Measurements from ENCODE around the gene TSEN2.

Gene TSEN2

GRCh38 chr3:12489368-12489767, 5.1 kb downstream of the TSEN2 start:
- Histone ChIP-seq H3K36me3 (ENCODE audit: insufficient read depth, low read length) (peaks cover 13% of the 10 kb centered on the region), H3K27ac (ENCODE audit: low read depth, low read length) (no peak overlapping the region), H3K4me1 (ENCODE audit: insufficient read depth, low read length) (peaks cover 7% of the 10 kb centered on the region), H3K4me3 (ENCODE audit: low read depth in 1 of 2, low read length in 2 of 2) (no peak overlapping the region), H3K9ac (ENCODE audit: low read length) (no peak overlapping the region), H3K9me3 (ENCODE audit: low read length) (no peaks in the 10 kb centered on the region), H3K27me3 (ENCODE audit: control insufficient read depth in 1 of 2, insufficient read depth in 2 of 2, low read length in 2 of 2) (no peaks in the 10 kb centered on the region)

GRCh38 chr3:12489832-12490231, 5.6 kb downstream of the TSEN2 start:
- H3K9ac ChIP-seq (ENCODE audit: low read length) = no peak overlapping the region
- H3K4me3 ChIP-seq (ENCODE audit: low read depth in 1 of 2, low read length in 2 of 2) = no peak overlapping the region
- H3K36me3 ChIP-seq (ENCODE audit: insufficient read depth, low read length) = peaks cover 13% of the 10 kb centered on the region
- peaks cover 7% of the 10 kb centered on the region for H3K4me1 ChIP-seq (ENCODE audit: insufficient read depth, low read length)
- H3K27me3 ChIP-seq (ENCODE audit: control insufficient read depth in 1 of 2, insufficient read depth in 2 of 2, low read length in 2 of 2) = no peaks in the 10 kb centered on the region
- no peak overlapping the region for H3K27ac ChIP-seq (ENCODE audit: low read depth, low read length)
- H3K9me3 ChIP-seq (ENCODE audit: low read length) = no peaks in the 10 kb centered on the region

DNA sequence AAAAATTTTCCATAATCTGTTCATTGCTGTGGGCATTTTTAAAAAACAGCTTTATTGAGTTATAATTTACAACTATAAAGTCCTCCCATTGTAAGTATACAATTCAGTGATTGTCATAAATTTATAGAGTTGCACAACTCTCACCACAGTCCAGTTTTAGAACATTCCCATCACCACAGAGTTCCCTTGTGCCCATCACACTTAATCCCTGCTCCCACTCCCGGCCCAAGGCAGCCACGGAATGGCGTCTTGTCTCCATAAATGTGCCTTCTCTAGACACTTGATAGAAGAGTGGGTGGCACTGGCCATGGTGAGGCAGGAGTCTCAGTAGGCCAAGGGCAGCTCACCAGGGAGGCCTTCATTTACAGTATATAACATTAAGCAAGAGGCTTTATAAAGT, 6.3 kb downstream of the TSEN2 start:
- Histone ChIP-seq H3K4me1 (ENCODE audit: insufficient read depth, low read length) (peaks cover under 1% of the 10 kb centered on the region), H3K4me3 (ENCODE audit: low read depth in 1 of 2, low read length in 2 of 2) (no peak overlapping the region), H3K27me3 (ENCODE audit: control insufficient read depth in 1 of 2, insufficient read depth in 2 of 2, low read length in 2 of 2) (no peaks in the 10 kb centered on the region), H3K9ac (ENCODE audit: low read length) (no peak overlapping the region), H3K9me3 (ENCODE audit: low read length) (no peaks in the 10 kb centered on the region), H3K27ac (ENCODE audit: low read depth, low read length) (no peak overlapping the region), H3K36me3 (ENCODE audit: insufficient read depth, low read length) (peaks cover 17% of the 10 kb centered on the region)

DNA sequence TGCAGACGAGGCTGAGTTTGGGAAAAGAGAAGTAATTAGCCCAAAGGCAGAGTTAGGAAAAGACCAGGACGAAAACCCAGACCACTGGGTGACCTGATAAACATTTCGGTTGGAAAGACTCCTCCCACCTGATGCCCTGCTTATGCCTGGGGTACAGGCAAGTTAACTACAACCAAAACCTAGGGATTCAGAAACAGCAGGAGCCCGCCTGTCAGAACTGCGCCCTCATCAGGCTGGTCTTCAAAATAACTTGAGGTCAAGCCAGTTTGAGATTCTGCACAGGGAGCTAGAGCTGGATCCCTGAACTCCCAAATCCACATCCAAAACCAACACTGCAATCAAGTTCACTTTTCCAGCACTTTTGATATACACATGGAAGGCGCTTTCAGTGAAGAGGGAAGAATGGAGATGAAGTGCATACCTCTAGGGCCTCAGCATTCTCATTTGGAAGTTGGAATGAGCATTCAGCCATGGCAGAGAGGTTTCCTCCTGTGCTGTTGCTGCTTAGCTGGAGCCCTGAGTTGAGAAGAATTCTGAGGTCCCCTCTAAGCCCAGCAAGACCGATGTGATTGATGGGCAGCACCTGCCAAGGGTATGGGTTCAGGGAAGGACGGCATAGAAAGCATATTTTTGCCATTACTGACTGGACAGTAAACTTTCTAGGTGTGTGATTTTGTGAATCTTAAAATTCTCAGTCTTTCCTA, 11.6 kb downstream of the TSEN2 start:
- H3K36me3 ChIP-seq (ENCODE audit: insufficient read depth, low read length) = peaks cover 63% of the 10 kb centered on the region
- no peak overlapping the region for H3K9ac ChIP-seq (ENCODE audit: low read length)
- H3K27ac ChIP-seq (ENCODE audit: low read depth, low read length) = no peak overlapping the region
- no peaks in the 10 kb centered on the region for H3K4me1 ChIP-seq (ENCODE audit: insufficient read depth, low read length)
- no peak overlapping the region for H3K4me3 ChIP-seq (ENCODE audit: low read depth in 1 of 2, low read length in 2 of 2)
- H3K27me3 ChIP-seq (ENCODE audit: control insufficient read depth in 1 of 2, insufficient read depth in 2 of 2, low read length in 2 of 2) = no peaks in the 10 kb centered on the region
- no peaks in the 10 kb centered on the region for H3K9me3 ChIP-seq (ENCODE audit: low read length)

DNA sequence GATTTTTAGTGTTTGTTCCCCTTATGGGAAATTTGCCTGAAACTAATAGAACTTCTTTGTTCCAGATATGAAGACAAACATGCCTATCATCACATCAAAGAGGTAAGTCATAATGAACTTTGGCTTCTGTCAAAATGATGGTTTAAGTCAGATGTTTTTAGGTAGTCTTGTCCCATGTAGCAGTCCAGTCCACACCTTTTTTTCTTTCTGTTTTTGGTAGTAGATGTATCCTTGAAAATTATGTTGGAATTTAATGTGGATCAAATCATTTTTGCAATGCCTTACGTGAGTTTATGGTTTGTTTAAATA, 12.1 kb downstream of the TSEN2 start:
- Histone ChIP-seq H3K4me1 (ENCODE audit: insufficient read depth, low read length) (no peaks in the 10 kb centered on the region), H3K36me3 (ENCODE audit: insufficient read depth, low read length) (peaks cover 67% of the 10 kb centered on the region), H3K27ac (ENCODE audit: low read depth, low read length) (no peak overlapping the region)

DNA sequence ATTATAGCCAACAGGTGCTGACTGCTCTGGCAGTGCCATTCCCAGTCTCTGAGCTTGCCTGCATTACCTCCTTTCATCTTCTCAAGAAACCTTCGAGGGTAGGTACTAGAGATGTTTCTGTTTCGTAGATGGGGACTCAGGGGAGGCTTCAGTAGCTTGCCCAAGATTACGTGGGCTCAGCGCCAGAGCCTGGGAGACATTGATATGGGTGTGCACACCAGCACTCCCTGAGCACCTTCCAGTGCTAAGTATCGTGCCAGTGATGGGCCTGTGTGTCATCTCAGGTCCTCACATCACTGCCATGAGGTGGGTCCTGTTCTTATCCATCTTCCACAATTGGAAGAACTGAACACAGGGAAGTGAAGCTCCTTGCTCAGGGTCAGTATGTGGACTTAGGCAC, 15.2 kb downstream of the TSEN2 start:
- Histone ChIP-seq H3K27ac (ENCODE audit: low read depth, low read length) (no peak overlapping the region), H3K4me3 (ENCODE audit: low read depth in 1 of 2, low read length in 2 of 2) (no peak overlapping the region), H3K27me3 (ENCODE audit: control insufficient read depth in 1 of 2, insufficient read depth in 2 of 2, low read length in 2 of 2) (no peaks in the 10 kb centered on the region), H3K9ac (ENCODE audit: low read length) (no peak overlapping the region), H3K36me3 (ENCODE audit: insufficient read depth, low read length) (peaks cover 74% of the 10 kb centered on the region), H3K4me1 (ENCODE audit: insufficient read depth, low read length) (no peaks in the 10 kb centered on the region), H3K9me3 (ENCODE audit: low read length) (no peaks in the 10 kb centered on the region)

More for the DNA sequence above, 12.1 kb downstream of the TSEN2 start:
- H3K9ac ChIP-seq (ENCODE audit: low read length) = no peak overlapping the region
- no peak overlapping the region for H3K4me3 ChIP-seq (ENCODE audit: low read depth in 1 of 2, low read length in 2 of 2)
- H3K9me3 ChIP-seq (ENCODE audit: low read length) = no peaks in the 10 kb centered on the region
- no peaks in the 10 kb centered on the region for H3K27me3 ChIP-seq (ENCODE audit: control insufficient read depth in 1 of 2, insufficient read depth in 2 of 2, low read length in 2 of 2)

GRCh38 chr3:12501360-12502020, 17.2 kb downstream of the TSEN2 start:
- no peaks in the 10 kb centered on the region for H3K9me3 ChIP-seq (ENCODE audit: low read length)
- H3K27me3 ChIP-seq (ENCODE audit: control insufficient read depth in 1 of 2, insufficient read depth in 2 of 2, low read length in 2 of 2) = no peaks in the 10 kb centered on the region
- no peak overlapping the region for H3K4me3 ChIP-seq (ENCODE audit: low read depth in 1 of 2, low read length in 2 of 2)
- no peak overlapping the region for H3K9ac ChIP-seq (ENCODE audit: low read length)
- no peaks in the 10 kb centered on the region for H3K4me1 ChIP-seq (ENCODE audit: insufficient read depth, low read length)
- no peak overlapping the region for H3K27ac ChIP-seq (ENCODE audit: low read depth, low read length)
- H3K36me3 ChIP-seq (ENCODE audit: insufficient read depth, low read length) = peaks cover 67% of the 10 kb centered on the region

DNA sequence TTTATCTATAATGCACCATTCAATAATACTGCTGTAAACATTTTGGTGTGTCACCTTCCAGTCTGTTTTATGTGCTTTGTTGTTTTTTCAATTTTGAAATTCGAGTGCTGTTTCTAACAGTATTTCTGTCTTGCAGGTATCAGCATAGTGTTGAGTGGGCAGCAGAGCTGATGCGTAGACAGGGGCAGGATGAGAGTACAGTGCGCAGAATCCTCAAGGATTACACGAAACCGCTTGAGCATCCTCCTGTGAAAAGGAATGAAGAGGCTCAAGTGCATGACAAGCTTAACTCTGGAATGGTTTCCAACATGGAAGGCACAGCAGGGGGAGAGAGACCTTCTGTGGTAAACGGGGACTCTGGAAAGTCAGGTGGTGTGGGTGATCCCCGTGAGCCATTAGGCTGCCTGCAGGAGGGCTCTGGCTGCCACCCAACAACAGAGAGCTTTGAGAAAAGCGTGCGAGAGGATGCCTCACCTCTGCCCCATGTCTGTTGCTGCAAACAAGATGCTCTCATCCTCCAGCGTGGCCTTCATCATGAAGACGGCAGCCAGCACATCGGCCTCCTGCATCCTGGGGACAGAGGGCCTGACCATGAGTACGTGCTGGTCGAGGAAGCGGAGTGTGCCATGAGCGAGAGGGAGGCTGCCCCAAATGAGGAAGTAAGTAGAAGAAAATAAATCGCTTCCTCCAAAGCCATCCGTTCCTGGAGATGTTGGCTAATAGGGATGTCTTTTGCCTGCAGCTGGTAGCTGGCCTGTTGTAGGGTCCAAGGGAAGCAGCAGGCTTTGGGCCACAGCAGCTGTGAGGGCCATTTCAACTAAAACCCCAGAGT, 19.1 kb downstream of the TSEN2 start:
- Histone ChIP-seq H3K27me3 (ENCODE audit: control insufficient read depth in 1 of 2, insufficient read depth in 2 of 2, low read length in 2 of 2) (no peaks in the 10 kb centered on the region), H3K4me1 (ENCODE audit: insufficient read depth, low read length) (no peaks in the 10 kb centered on the region), H3K27ac (ENCODE audit: low read depth, low read length) (no peak overlapping the region), H3K9me3 (ENCODE audit: low read length) (no peaks in the 10 kb centered on the region), H3K9ac (ENCODE audit: low read length) (no peak overlapping the region), H3K36me3 (ENCODE audit: insufficient read depth, low read length) (peaks cover 49% of the 10 kb centered on the region), H3K4me3 (ENCODE audit: low read depth in 1 of 2, low read length in 2 of 2) (no peak overlapping the region)

- no peaks in the 10 kb centered on the region for H3K4me1 ChIP-seq (ENCODE audit: insufficient read depth, low read length)
- no peaks in the 10 kb centered on the region for H3K27me3 ChIP-seq (ENCODE audit: control insufficient read depth in 1 of 2, insufficient read depth in 2 of 2, low read length in 2 of 2)
- no peak overlapping the region for H3K27ac ChIP-seq (ENCODE audit: low read depth, low read length)
- no peak overlapping the region for H3K4me3 ChIP-seq (ENCODE audit: low read depth in 1 of 2, low read length in 2 of 2)
- no peaks in the 10 kb centered on the region for H3K9me3 ChIP-seq (ENCODE audit: low read length)
- peaks cover 34% of the 10 kb centered on the region for H3K36me3 ChIP-seq (ENCODE audit: insufficient read depth, low read length)
- H3K9ac ChIP-seq (ENCODE audit: low read length) = no peak overlapping the region
Observed at GRCh38 chr3:12506201-12506709, 22.0 kb downstream of the TSEN2 start.

- peaks cover 26% of the 10 kb centered on the region for H3K36me3 ChIP-seq (ENCODE audit: insufficient read depth, low read length)
- H3K4me3 ChIP-seq (ENCODE audit: low read depth in 1 of 2, low read length in 2 of 2) = no peak overlapping the region
- no peak overlapping the region for H3K27ac ChIP-seq (ENCODE audit: low read depth, low read length)
- H3K4me1 ChIP-seq (ENCODE audit: insufficient read depth, low read length) = no peaks in the 10 kb centered on the region
- no peak overlapping the region for H3K9ac ChIP-seq (ENCODE audit: low read length)
- no peaks in the 10 kb centered on the region for H3K27me3 ChIP-seq (ENCODE audit: control insufficient read depth in 1 of 2, insufficient read depth in 2 of 2, low read length in 2 of 2)
- H3K9me3 ChIP-seq (ENCODE audit: low read length) = no peaks in the 10 kb centered on the region
Observed at GRCh38 chr3:12507591-12508281, 23.5 kb downstream of the TSEN2 start.

- Histone ChIP-seq H3K4me1 (ENCODE audit: insufficient read depth, low read length) (no peaks in the 10 kb centered on the region), H3K4me3 (ENCODE audit: low read depth in 1 of 2, low read length in 2 of 2) (no peak overlapping the region), H3K27me3 (ENCODE audit: control insufficient read depth in 1 of 2, insufficient read depth in 2 of 2, low read length in 2 of 2) (no peaks in the 10 kb centered on the region), H3K36me3 (ENCODE audit: insufficient read depth, low read length) (peaks cover 24% of the 10 kb centered on the region), H3K27ac (ENCODE audit: low read depth, low read length) (no peak overlapping the region), H3K9ac (ENCODE audit: low read length) (no peak overlapping the region), H3K9me3 (ENCODE audit: low read length) (no peaks in the 10 kb centered on the region)
Observed at GRCh38 chr3:12508291-12508700, 24.0 kb downstream of the TSEN2 start.

All from muscle layer of colon (tissue), 2 donors.